ENCODE data around the gene CCL2. TPM values are rescaled to one million over a fixed set of nuclear protein-coding genes. Genes with fewer than 3 reads are reported as not detected.

The CCL2 gene
- total RNA-seq, 2 experiments from 2014 or later, result not detected

- H3K27ac ChIP-seq (ENCODE audit: low read depth, low read length, poor library complexity, severe bottlenecking), result no peak overlapping the region
- no peak overlapping the region for H2AFZ ChIP-seq (ENCODE audit: low read length)
- no peaks in the 10 kb centered on the region for H3K36me3 ChIP-seq (ENCODE audit: insufficient read depth, low read length)
- no peaks in the 10 kb centered on the region for H3K79me2 ChIP-seq (ENCODE audit: insufficient read depth, low read depth, low read length)
- intact Hi-C loops (cut with micrococcal nuclease; ENCODE audit: unreplicated experiment), result no loop called here
- H3K4me2 ChIP-seq (ENCODE audit: low read length), result no peak overlapping the region
- BruUV-seq (replicated peaks), result no TSS peak
- POLR2A ChIA-PET, result no interaction called here
- H3K9me2 ChIP-seq (ENCODE audit: insufficient read depth, low read length), result no peaks in the 10 kb centered on the region
- CTCF ChIA-PET (ENCODE audit: unreplicated experiment), result no interaction called here
- H3K4me1 ChIP-seq (ENCODE audit: insufficient read depth, low read length, poor library complexity, severe bottlenecking), result no peaks in the 10 kb centered on the region
- H3K9me3 ChIP-seq (ENCODE audit: low read length), result no peaks in the 10 kb centered on the region
- H4K20me1 ChIP-seq (ENCODE audit: insufficient read depth, low read length), result no peaks in the 10 kb centered on the region
- TF ChIP-seq CTCF (conservative IDR thresholded peaks at IDR 0.05; ENCODE audit: low read length), result no peak
- TF ChIP-seq EZH2phosphoT487 (IDR thresholded peaks at IDR 0.05; ENCODE audit: borderline replicate concordance, low read depth, low read length), result no peak
- no peak for DNase-seq (ENCODE audit: low spot score)
- no peak overlapping the region for H3K4me3 ChIP-seq (ENCODE audit: low read depth, low read length, poor library complexity, severe bottlenecking)
Measured at GRCh38 chr17:34207572-34207971, 47.5 kb upstream of the CCL2 start.

- Histone ChIP-seq H2AFZ (ENCODE audit: low read length) (no peak overlapping the region), H3K79me2 (ENCODE audit: insufficient read depth, low read depth, low read length) (no peaks in the 10 kb centered on the region), H3K9me2 (ENCODE audit: insufficient read depth, low read length) (no peaks in the 10 kb centered on the region), H4K20me1 (ENCODE audit: insufficient read depth, low read length) (no peaks in the 10 kb centered on the region), H3K4me2 (ENCODE audit: low read length) (no peak overlapping the region), H3K36me3 (ENCODE audit: insufficient read depth, low read length) (no peaks in the 10 kb centered on the region), H3K27ac (ENCODE audit: low read depth, low read length, poor library complexity, severe bottlenecking) (no peak overlapping the region), H3K9me3 (ENCODE audit: low read length) (no peaks in the 10 kb centered on the region), H3K4me3 (ENCODE audit: low read depth, low read length, poor library complexity, severe bottlenecking) (no peak overlapping the region), H3K4me1 (ENCODE audit: insufficient read depth, low read length, poor library complexity, severe bottlenecking) (no peaks in the 10 kb centered on the region)
- no peak for DNase-seq (ENCODE audit: low spot score)
- POLR2A ChIA-PET, result no interaction called here
- intact Hi-C loops (cut with micrococcal nuclease; ENCODE audit: unreplicated experiment), result no loop called here
- BruUV-seq (replicated peaks), result no TSS peak
- TF ChIP-seq EZH2phosphoT487 (IDR thresholded peaks at IDR 0.05; ENCODE audit: borderline replicate concordance, low read depth, low read length) (no peak), CTCF (conservative IDR thresholded peaks at IDR 0.05; ENCODE audit: low read length) (no peak)
- CTCF ChIA-PET (ENCODE audit: unreplicated experiment), result no interaction called here
Measured at GRCh38 chr17:34218748-34219147, 36.3 kb upstream of the CCL2 start.

GRCh38 chr17:34219405-34219804, 35.7 kb upstream of the CCL2 start:
- no peaks in the 10 kb centered on the region for H3K36me3 ChIP-seq (ENCODE audit: insufficient read depth, low read length)
- intact Hi-C loops (cut with micrococcal nuclease; ENCODE audit: unreplicated experiment), result no loop called here
- H3K4me2 ChIP-seq (ENCODE audit: low read length), result no peak overlapping the region
- no peak overlapping the region for H2AFZ ChIP-seq (ENCODE audit: low read length)
- no peak for TF ChIP-seq EZH2phosphoT487 (IDR thresholded peaks at IDR 0.05; ENCODE audit: borderline replicate concordance, low read depth, low read length)
- TF ChIP-seq CTCF (conservative IDR thresholded peaks at IDR 0.05; ENCODE audit: low read length), result no peak
- H3K9me3 ChIP-seq (ENCODE audit: low read length), result no peaks in the 10 kb centered on the region
- no peak overlapping the region for H3K4me3 ChIP-seq (ENCODE audit: low read depth, low read length, poor library complexity, severe bottlenecking)
- no peaks in the 10 kb centered on the region for H3K79me2 ChIP-seq (ENCODE audit: insufficient read depth, low read depth, low read length)
- no peak for DNase-seq (ENCODE audit: low spot score)
- no peaks in the 10 kb centered on the region for H3K4me1 ChIP-seq (ENCODE audit: insufficient read depth, low read length, poor library complexity, severe bottlenecking)
- ChIA-PET CTCF (ENCODE audit: unreplicated experiment) (no interaction called here), POLR2A (no interaction called here)
- no peaks in the 10 kb centered on the region for H3K9me2 ChIP-seq (ENCODE audit: insufficient read depth, low read length)
- BruUV-seq (replicated peaks), result no TSS peak
- no peak overlapping the region for H3K27ac ChIP-seq (ENCODE audit: low read depth, low read length, poor library complexity, severe bottlenecking)
- H4K20me1 ChIP-seq (ENCODE audit: insufficient read depth, low read length), result no peaks in the 10 kb centered on the region

All from OCI-LY7 (cell line).